Tongue (tissue), 2 donors: ENCODE results near the gene PXDC1. TPM values are rescaled to one million over a fixed set of nuclear protein-coding genes. Genes with fewer than 3 reads are reported as not detected.

Experiments used
- DNase-seq: peaks from one replicate; pipeline ENCODE4 v3.0.0-alpha.2; 2015
- total RNA-seq: library from RNA; depleted of rRNA; stranded (reverse); fragments of >200 nt; gene quantifications from one replicate; pipeline ENCODE4 v1.2.3, GENCODE V29; 2014

The PXDC1 gene, protein sequence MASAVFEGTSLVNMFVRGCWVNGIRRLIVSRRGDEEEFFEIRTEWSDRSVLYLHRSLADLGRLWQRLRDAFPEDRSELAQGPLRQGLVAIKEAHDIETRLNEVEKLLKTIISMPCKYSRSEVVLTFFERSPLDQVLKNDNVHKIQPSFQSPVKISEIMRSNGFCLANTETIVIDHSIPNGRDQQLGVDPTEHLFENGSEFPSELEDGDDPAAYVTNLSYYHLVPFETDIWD
- 32.5 TPM for total RNA-seq

DNA sequence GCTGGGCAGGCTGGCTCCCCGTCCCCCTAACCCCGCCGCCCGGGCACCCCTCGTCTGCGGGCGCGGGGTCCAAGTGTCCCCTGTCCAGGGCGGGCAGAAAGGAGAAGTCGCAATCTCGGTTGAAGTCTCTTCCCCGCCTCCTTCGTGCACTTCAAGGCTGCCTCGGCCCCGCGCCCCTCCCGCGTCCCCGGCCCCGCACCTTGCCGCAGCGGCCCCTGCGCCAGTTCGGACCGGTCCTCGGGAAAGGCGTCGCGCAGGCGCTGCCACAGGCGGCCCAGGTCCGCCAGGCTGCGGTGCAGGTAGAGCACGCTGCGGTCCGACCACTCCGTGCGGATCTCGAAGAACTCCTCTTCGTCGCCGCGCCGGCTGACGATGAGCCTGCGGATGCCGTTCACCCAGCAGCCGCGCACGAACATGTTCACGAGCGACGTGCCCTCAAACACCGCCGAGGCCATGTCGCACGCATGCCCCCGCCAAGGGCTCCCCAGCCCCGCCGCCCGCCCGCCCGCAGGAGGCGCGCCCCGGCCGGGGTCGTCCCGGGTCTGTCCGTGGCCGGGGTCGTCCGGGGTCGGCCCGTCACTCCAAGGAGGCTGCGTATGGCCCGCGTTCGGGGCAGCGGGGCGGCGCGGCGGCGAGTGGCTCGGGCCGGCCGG, at the start of gene PXDC1:
Gene PXDC1, minus strand, starts transcription at position 637 of the 653 bp plus-strand sequence. Its CDS starts 182 bp downstream, at position 455.
- DNase-seq = no peak

DNA sequence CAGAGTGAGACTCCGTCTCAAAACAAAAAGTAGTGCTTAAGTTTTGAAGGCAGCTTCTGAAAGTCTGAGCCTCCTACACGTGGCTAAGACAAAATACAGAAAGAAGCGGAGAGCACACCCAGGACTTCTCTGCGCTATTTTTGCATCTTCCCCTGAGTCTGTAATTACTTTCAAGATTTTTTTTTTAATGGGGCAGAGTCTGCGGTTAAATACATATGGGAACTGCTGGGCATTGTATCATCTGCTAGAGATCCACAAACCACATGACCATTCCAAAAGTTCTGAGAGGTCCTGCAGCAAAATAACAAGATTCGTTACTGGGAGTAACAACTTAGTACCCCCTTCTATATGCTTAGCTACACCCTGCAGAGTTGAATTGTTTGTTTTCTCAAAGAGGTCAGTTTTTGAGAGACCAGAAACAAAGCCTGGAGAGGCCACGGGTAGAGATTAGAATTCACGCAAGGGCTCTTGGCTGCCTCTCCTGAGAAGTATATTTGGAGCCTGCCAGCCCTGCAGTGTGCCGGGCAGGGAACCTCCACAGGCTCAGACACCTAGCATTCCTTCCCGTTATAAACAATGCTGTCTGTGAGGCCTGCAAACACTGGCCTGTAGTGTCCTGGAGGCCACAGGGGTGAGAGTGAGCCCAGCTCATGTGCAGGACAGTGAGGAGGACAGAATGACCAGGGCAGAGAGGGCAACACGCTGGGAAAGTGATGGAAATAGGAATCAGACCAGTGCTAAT, 49.5 kb upstream of the PXDC1 start:
- DNase-seq = no peak

DNA sequence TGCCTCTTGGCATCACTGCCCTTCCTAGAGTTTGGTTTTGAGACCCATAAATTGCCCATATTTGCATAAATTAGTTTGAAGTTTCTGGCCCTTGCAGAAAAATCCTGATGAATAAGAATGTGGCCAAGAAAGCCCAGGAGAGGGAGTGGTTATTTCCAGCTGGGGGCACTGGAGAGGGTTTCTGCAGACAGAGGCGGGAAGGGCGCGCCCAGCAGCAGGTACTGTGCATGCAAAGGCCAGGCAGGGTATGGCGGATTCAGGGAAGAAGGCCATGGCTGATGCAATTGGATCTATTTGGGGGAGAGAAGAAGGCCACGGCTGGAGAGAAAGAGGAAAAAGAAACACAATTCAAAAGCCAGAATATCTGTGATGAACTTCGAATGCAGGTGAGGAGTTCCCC, 48.2 kb upstream of the PXDC1 start:
- DNase-seq = no peak

DNA sequence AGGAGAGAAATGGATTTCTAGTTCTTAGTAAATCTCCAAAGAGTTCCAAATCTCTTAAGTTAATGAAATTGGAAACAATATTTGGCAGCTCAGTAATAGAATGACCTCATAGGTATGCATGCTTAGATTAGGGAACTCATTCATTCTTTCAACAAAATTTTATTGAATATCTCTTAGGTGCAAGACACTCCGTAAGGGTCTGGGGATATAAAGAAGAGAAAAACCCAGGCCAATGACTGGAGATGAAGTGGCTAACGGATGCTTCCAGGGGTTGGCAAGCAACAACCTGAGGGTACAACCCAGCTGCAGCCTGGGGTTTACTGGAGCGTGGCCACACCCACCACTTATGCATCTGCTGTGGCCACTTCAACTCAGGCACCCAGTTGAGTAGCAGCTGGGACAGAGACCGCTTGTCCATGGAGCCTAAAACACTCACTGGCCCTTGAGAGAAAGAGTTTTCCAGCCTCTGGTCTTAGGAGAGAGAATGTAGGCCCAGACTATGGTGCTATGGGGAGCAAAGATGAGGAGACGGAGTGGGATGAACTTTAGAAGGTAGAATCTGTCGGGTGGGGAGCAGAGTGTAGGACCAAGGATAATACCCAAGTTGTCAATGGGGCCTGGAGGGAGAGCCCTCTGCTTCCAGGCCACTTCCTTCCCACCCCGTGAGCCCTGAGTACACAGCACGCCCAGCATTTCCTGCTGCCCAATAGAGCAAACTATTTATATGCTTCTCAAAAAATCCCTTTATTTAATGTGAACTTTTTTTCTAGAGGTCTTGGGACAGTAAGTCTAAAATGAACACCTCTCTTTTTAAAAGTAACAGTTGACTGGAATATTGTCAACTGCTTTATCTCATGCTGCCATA, 46.8 kb upstream of the PXDC1 start:
- peak; percentile 90 for DNase-seq

DNA sequence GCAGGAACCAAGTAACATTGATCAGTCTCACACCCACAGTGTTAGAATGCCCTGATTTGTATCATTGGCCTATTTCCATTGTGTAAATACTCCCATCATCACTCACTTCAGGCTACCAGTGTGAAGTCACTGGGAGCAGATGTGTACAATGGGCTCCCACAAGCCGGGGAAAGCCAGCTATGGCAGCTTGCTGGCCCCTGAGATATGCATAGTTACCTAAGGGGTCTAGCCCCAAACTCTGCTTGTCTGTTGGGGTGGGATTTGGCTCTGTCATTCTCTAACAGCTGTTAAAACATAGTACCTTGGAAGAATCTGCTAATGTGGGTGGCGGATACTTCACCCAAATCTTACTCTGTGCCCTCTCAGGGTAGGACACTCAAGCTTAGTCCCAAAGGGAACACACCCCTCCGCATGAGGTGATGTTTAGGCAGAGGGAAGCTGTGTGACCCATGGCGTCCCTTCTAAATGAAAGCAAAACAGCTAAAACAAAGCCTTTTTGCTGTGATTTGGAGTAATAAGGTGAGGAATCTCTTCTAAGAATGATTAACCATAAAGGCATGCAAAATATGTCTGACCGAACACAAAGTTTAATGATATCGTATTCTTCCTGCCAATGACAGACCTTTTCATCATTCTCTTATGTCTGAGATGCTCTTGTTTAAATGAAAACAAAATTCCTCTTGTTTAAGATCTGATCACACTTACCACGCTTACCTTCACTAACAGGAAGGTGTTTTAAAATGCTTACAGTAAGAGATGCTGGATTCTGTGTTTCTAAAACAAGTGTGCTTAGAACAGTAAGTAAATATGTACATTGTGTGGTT, 45.9 kb upstream of the PXDC1 start:
- no peak for DNase-seq

DNA sequence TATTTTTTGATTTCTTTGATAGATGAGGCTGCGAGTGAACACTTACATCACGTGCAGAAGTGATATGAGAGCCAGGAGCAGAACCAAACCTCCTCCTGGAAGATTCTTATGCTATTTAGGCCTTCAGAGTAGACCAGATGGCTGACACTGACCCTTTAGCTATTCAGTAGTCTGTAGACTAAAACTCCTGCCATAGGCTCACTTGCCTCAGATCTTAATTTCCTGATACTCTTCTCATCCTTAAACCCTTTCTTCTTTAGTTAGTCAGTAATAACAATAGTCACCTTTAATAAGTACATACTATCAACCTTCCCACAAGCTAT, 45.2 kb upstream of the PXDC1 start:
- DNase-seq = no peak

DNA sequence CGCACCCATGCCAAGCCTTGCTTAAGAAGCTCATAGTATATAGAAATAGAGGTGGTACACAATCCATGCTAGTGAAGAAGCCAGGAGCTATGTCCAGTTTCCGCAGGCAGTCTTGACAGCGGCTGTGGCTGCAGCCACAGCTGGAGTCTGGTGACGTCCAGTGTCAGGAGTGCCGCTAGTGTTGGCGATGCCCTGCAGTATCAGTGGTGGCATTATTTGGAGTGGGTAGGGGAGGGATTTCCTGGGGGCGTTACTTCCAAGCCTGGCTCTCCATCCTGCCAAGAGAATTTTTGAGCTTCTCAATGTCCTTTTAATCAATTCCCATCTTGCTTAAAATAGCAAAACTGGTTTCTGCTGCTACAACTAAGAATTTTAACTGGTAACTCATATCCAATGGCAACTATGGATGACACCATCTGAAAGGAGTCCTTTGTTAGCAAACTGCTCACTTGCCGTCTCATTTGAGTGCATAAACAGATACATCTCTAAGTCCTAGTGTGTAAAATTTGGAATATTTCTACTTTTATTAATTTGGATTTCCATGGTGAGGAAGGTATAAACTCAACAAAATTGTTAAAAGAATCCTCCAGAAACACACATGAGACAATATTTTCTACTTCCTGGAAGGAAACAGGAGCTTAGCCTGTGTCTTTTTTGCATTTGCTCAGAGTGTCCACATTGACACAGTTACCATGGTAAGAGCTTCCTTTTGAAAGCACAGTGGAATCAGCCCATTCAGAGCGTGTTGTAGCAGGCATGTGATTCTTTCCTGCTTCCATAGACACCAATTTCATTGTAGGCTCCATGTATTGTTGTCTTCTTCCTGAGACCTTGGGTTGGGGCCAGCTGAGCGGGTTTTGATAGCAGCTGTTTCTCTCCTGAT, 44.6 kb upstream of the PXDC1 start:
- peak; percentile 74 for DNase-seq

DNA sequence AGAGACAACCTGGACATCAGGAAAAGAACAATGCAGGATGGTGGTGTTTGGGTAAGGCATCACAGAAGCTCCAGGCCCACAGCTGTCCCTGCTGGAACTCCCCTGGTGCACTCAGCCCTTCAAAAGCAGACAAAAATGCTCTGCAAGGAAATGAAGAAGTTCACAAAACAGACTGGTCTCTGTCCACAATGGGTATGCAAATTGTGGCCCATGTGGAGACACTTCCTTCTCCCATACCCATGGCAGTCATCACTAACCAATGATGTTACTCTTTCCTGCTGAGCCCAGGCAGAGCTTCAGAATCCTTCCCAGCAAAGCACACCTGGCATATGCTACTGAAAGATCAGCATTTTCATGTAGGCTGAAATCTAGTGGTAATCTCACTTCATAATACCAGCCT, 42.6 kb upstream of the PXDC1 start:
- no peak for DNase-seq

DNA sequence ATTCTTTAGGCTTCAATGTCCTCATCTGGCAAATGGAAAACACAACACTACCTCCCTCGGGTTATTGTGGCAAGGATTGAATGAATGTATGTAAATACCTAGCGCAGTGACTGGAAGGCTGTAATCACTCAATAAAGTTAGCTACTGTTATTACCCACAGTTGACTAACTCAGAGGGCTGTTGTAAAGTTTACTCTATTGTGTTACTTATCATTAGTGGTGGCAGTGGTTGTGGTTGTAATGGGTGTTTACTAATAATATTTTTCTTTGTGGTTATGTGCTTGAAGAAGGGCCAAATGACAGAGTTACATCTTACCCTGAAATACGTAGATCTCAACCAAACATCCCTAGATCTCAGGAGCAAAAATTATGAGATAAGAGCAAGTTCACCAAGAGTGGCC, 42.0 kb upstream of the PXDC1 start:
- no peak for DNase-seq

DNA sequence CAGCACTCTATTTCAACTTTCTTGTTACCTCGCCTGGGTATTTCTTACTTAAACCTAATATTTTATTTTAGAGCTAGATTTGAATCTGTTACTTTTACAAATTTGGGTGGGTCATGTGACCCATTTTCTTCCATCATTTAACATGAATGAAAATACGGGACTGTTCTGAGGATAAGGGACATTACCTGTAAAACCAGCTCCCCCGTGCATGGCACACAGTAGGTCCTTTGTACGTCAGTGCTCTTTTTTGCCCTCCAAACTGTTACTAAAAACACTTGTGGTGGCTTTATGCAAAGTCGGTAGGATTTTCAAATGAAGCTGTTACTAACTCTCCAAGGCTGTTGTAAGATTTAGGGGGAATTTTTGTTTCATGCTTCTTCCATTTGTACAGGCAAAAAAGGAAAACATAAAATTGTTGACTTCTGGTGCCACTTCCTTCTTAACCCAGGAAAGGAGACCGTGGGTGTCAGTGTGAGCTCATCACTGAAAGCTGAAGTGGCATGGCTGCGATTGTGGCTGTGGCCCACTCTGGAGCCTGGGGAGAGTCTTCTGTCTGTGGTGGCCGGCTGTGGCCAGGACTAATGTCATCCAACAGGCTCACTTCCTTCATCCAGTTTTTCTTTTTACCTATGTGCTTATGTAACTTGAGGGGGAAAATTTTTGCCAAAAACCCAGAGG, 40.2 kb upstream of the PXDC1 start:
- no peak for DNase-seq

DNA sequence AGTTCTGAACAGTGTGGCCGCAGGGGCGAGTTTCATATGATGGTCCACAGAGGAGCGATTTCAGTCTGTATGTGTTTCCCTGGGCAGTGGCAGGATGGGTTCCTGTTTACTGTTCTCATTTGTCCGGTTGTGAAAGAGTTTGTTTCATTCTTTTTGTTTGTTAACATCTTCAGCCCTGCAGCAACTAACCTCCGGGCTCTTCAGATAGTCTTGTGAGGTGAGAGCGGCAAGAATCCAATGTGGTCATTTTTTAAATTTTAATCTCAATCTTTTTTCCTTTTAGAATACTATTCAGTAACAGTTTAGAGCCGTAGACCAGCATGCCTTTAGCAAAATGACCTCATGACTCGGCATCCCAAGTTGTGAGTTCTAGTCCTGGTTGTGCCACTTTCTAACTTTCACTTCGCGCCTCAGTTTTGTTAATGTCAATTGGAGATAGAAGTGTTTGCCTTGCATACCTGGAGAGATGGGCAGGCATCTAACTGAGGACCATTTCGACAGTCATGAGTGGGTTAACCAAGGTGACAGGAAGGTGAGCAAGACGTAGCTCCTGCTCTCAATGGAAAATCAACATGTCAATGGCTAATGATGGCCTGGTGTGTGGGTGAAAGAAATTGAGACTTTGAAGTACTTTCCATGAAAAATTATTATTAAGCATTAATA, 38.5 kb upstream of the PXDC1 start:
- DNase-seq = no peak

DNA sequence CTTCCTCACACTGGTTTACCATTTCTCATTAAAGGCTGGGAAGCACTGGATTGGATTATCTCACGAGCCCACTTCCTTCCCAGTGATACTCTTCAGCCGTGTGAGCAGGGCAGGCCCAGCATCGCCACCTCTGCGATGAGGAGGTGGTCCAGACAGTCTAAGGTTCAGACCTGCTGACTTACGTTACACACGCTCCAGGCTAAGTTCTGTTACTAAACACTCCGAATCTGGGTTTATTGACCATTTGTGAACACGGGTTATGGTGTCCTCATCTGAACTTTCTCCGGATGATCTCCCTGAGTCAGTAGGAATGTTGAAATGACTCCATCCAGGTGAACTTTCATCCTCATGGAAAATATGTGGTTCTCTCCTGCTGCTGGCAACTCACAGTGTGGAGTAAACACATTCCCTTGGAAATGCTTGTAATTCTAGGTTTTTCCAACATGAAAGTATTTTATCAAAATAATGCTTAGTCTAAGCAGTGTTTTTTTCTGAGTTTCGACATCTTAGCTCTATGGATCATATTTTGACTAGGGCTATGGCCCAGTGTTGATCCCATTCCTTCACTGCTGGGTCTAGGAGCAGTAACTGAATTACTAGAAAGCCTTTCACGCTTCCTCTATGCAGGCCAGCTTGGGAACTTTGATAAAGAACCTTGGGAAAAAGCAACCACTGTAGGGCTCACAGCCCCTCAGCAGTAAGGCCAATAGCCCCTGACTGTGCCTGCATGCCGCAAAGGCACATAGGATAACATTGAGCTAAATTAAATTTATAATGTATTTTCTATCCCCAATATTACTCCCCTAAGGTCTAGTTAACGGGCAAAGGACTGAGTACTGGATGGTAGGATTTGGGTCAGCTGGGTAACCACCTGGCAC, 37.7 kb upstream of the PXDC1 start:
- no peak for DNase-seq

DNA sequence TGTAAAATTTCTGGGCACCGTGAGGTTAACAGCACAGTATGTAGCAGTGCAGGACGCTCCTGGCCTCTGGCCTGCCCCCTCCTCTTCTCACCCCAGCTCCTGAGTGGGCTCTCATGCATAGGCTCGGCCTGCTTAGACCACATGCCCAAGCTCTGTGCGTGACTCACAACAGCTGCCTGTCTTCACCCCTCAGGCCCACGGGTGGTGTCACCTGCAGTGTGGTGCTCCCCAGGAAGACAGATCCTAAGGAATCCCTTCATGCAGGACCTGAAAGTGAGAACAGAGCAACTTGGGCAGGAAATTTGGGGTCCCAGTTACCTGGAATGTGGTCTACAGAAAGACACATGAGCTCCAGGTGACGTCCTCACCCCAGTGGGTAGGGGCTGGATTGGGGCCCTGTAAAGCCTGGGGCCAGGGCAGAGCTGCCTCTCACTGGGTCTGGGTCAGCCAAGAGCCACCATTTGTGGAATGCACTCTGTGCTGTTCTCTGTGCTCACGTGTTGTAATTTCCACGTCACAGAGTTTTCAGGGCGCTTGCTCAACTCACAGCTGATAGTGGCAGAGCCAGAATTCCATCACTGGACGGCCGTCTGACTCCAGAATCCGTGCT, 37.0 kb upstream of the PXDC1 start:
- no peak for DNase-seq

DNA sequence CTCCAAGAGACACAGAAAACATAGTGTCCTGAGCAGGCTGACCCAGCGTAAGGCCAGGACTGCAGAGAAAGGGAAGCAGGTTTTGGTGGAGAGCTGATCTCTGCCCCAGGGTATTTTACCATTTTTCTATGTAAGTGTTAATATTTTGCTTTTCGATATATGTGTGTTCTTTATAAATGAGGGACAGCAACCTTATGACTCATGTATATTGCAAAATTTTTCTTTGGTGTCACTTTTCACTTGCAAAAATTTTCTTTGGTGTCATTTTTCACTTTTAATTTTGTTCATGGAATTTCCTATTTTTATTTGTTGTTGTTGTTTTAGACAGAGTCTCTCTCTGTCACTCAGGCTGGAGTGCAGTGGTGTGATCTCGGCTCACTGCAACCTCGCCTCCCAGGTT, 34.6 kb upstream of the PXDC1 start:
- no peak for DNase-seq

DNA sequence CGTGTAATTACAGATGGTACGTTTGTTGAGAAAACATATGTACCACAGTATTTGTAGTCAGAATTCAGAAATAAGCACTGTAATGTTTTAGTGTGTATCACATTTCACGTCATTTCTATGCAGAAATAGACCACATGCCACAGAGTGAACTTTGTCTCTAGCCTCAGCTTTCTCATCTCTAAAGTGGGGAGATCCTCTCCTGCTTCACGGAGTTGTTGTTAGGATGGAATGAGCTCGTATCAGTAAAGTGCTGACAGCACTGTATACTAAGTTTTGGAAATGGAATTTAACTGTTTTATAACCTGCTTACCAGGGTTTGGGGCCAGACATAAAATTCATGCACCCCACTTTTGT, 34.2 kb upstream of the PXDC1 start:
- DNase-seq = no peak

DNA sequence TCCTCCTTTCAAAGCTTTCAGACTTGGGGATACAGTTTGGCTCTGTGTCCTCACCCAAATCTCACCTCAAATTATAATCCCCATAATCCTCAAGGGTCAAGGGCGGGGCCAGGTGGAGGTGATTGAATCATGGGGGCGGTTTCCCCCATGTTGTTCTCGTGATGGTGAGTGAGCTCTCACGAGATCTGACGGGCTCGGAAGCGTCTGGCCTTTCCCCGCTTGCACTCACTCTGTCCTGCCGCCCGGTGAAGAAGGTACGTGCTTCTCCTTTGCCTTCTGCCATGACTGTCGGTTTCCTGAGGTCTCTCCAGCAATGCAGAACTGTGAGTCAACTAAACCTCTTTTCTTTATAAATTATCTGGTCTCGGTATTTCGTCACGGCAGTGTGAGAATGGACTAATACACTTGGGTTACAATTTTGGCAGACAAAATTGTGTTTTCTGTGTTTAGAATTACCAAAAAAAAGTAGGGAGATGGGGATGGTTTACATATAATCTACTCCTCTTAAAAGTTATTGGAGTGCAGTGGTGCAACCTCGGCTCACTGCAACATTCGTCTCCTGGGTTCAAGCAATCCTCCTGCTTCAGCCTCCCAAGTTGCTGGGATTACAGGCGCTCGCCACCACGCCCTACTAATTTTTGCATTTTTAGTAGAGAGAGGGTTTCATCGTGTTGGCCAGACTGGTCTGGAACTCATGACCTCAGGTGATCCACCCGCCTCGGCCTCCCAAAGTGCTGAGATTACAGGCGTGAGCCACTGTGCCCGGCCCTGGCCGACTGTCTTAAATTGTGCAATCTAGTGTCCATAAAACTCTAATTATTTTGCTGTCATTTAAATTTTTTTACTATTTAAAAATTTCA, 33.6 kb upstream of the PXDC1 start:
- no peak for DNase-seq

DNA sequence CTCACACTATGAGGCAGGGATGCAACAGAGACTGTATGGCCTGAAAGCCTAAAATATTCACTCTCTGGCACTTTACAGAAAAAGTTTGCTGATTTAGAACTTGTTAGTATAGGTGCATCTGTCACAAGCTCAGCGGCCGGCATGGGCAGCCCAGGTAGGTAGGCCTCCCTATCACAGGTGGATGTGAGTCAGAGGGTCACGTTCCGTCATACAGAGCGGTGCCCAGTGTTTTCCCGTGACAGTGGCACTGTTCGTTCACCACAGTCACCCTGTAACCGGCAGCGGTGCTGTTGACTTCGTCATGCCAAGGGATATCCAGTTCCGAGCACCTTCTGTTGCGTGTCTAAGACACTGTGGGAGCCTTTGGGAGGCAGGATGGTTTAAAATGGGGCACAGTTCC, 32.9 kb upstream of the PXDC1 start:
- DNase-seq = no peak
